Vagina (tissue), 2 donors: Measurements from ENCODE around the gene MAMLD1.

Experiments
- POLR2A ChIP-seq, 2 donors: fragments of 450-650 bp; IDR thresholded peaks; one replicate each; pipeline ENCODE4 v1.6.1; 2017; ENCODE audit warnings: antibody characterized with exemption in 2 of 2, mild to moderate bottlenecking in 2 of 2, moderate library complexity in 2 of 2
- TF ChIP-seq, protein P1 (sequence below), 3 experiments: fragments of 450-650 bp in 2 of 3; fragments of 200-600 bp in 1 of 3; sonication (generic) in 1 of 3; IDR thresholded peaks; one replicate each; pipeline ENCODE4 v1.5.1; 2017 to 2019; ENCODE audit warnings: antibody characterized with exemption in 3 of 3, mild to moderate bottlenecking in 2 of 3, moderate library complexity in 2 of 3

GRCh38 chrX:150450519-150451177 is 87.5 kb downstream of the MAMLD1 start:
- TF ChIP-seq, protein P1, sequence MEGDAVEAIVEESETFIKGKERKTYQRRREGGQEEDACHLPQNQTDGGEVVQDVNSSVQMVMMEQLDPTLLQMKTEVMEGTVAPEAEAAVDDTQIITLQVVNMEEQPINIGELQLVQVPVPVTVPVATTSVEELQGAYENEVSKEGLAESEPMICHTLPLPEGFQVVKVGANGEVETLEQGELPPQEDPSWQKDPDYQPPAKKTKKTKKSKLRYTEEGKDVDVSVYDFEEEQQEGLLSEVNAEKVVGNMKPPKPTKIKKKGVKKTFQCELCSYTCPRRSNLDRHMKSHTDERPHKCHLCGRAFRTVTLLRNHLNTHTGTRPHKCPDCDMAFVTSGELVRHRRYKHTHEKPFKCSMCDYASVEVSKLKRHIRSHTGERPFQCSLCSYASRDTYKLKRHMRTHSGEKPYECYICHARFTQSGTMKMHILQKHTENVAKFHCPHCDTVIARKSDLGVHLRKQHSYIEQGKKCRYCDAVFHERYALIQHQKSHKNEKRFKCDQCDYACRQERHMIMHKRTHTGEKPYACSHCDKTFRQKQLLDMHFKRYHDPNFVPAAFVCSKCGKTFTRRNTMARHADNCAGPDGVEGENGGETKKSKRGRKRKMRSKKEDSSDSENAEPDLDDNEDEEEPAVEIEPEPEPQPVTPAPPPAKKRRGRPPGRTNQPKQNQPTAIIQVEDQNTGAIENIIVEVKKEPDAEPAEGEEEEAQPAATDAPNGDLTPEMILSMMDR (IDR thresholded peaks at IDR 0.05), result no peak
- TF ChIP-seq POLR2A (IDR thresholded peaks at IDR 0.05), result no peak
